Measurements from ENCODE around the gene GP9.

GP9 gene

GRCh38 chr3:129025108-129025507, 35.5 kb upstream of the GP9 start:
- no peak overlapping the region for H3K4me3 ChIP-seq (ENCODE audit: low read length)
- no peak overlapping the region for H3K4me2 ChIP-seq (ENCODE audit: low read length)
- H3K27ac ChIP-seq (ENCODE audit: low read length): no peak overlapping the region
- peaks cover 6% of the 10 kb centered on the region; the same call in 1 of the 2 replicates for H3K27me3 ChIP-seq (ENCODE audit: low read depth, low read length)
- no peaks in the 10 kb centered on the region for H3K79me2 ChIP-seq (ENCODE audit: low read length)
- TF ChIP-seq EZH2phosphoT487 (IDR thresholded peaks at IDR 0.05; ENCODE audit: low read depth): no peak
- no peaks in the 10 kb centered on the region for H3K9me3 ChIP-seq (ENCODE audit: insufficient read depth, low read length)
- no peaks in the 10 kb centered on the region for H3K36me3 ChIP-seq (replicated peaks; ENCODE audit: low read depth, low read length)
- H4K20me1 ChIP-seq (ENCODE audit: insufficient read depth, low read length): no peaks in the 10 kb centered on the region
- H3K9ac ChIP-seq (ENCODE audit: low read length): no peak overlapping the region
- H3K4me1 ChIP-seq (ENCODE audit: low read length): peaks cover 10% of the 10 kb centered on the region
- no peak overlapping the region for H2AFZ ChIP-seq (ENCODE audit: low read depth, low read length)

- Histone ChIP-seq H4K20me1 (ENCODE audit: insufficient read depth, low read length) (no peaks in the 10 kb centered on the region), H3K36me3 (replicated peaks; ENCODE audit: low read depth, low read length) (no peaks in the 10 kb centered on the region), H3K27me3 (ENCODE audit: low read depth, low read length) (peaks cover 6% of the 10 kb centered on the region; the same call in 1 of the 2 replicates), H3K79me2 (ENCODE audit: low read length) (no peaks in the 10 kb centered on the region), H3K9me3 (ENCODE audit: insufficient read depth, low read length) (no peaks in the 10 kb centered on the region), H3K4me1 (ENCODE audit: low read length) (peaks cover 10% of the 10 kb centered on the region), H3K27ac (ENCODE audit: low read length) (no peak overlapping the region), H3K4me3 (ENCODE audit: low read length) (peak overlapping the region; percentile 94), H3K4me2 (ENCODE audit: low read length) (peak overlapping the region; percentile 91), H2AFZ (ENCODE audit: low read depth, low read length) (peak overlapping the region; percentile 96; the same call in 1 of the 2 replicates), H3K9ac (ENCODE audit: low read length) (no peak overlapping the region)
- TF ChIP-seq CTCF (IDR thresholded peaks at IDR 0.05; ENCODE audit: low read depth, low read length) (no peak), EZH2phosphoT487 (IDR thresholded peaks at IDR 0.05; ENCODE audit: low read depth) (no peak)
Measured at GRCh38 chr3:129025691-129026435, 34.7 kb upstream of the GP9 start.

GRCh38 chr3:129026728-129027543, 33.6 kb upstream of the GP9 start:
- Histone ChIP-seq H2AFZ (ENCODE audit: low read depth, low read length) (peak overlapping the region; percentile 99), H3K27me3 (ENCODE audit: low read depth, low read length) (peaks cover 6% of the 10 kb centered on the region; the same call in 1 of the 2 replicates), H3K4me3 (ENCODE audit: low read length) (peak overlapping the region; percentile 94), H4K20me1 (ENCODE audit: insufficient read depth, low read length) (no peaks in the 10 kb centered on the region), H3K27ac (ENCODE audit: low read length) (no peak overlapping the region), H3K79me2 (ENCODE audit: low read length) (no peaks in the 10 kb centered on the region), H3K9me3 (ENCODE audit: insufficient read depth, low read length) (no peaks in the 10 kb centered on the region), H3K36me3 (replicated peaks; ENCODE audit: low read depth, low read length) (no peaks in the 10 kb centered on the region), H3K4me2 (ENCODE audit: low read length) (peak overlapping the region; percentile 91), H3K9ac (ENCODE audit: low read length) (peak overlapping the region; percentile 81), H3K4me1 (ENCODE audit: low read length) (peaks cover 10% of the 10 kb centered on the region)
- peak; percentile 74 for TF ChIP-seq CTCF (IDR thresholded peaks at IDR 0.05; ENCODE audit: low read depth, low read length)
- no peak for TF ChIP-seq EZH2phosphoT487 (IDR thresholded peaks at IDR 0.05; ENCODE audit: low read depth)

- H3K36me3 ChIP-seq (replicated peaks; ENCODE audit: low read depth, low read length): no peaks in the 10 kb centered on the region
- no peaks in the 10 kb centered on the region for H3K79me2 ChIP-seq (ENCODE audit: low read length)
- no peaks in the 10 kb centered on the region for H3K9me3 ChIP-seq (ENCODE audit: insufficient read depth, low read length)
- H3K27me3 ChIP-seq (ENCODE audit: low read depth, low read length): peaks cover 6% of the 10 kb centered on the region; the same call in 1 of the 2 replicates
- peak overlapping the region; percentile 94 for H3K4me3 ChIP-seq (ENCODE audit: low read length)
- no peak overlapping the region for H3K27ac ChIP-seq (ENCODE audit: low read length)
- TF ChIP-seq EZH2phosphoT487 (IDR thresholded peaks at IDR 0.05; ENCODE audit: low read depth): no peak
- TF ChIP-seq CTCF (IDR thresholded peaks at IDR 0.05; ENCODE audit: low read depth, low read length): no peak
- H3K4me1 ChIP-seq (ENCODE audit: low read length): peaks cover 10% of the 10 kb centered on the region
- H4K20me1 ChIP-seq (ENCODE audit: insufficient read depth, low read length): no peaks in the 10 kb centered on the region
- H3K4me2 ChIP-seq (ENCODE audit: low read length): peak overlapping the region; percentile 91
- H2AFZ ChIP-seq (ENCODE audit: low read depth, low read length): peak overlapping the region; percentile 99
- peak overlapping the region; percentile 81 for H3K9ac ChIP-seq (ENCODE audit: low read length)
Measured at GRCh38 chr3:129027544-129027880, 33.1 kb upstream of the GP9 start.

All from OCI-LY3 (cell line).